Epidermal melanocyte (primary cell): ENCODE results near the gene PRPF8.
"Not testable (repeated sequence)": the region's sequence is repeated elsewhere in the genome, so short reads cannot be mapped to it uniquely, and the experiment has no call there.

Experiments
- DNase-seq: peaks from one replicate; pipeline ENCODE4 v3.0.0; 2011; ENCODE audit warnings: low spot score; ENCODE audit not compliant: insufficient read length

The PRPF8 gene

GRCh38 chr17:1684378-1685189, at the start of gene PRPF8:
TSS of gene PRPF8 (minus strand) at chr17:1684867. CDS start at chr17:1684571, 296 bp downstream.
- DNase-seq = peak; percentile 100

- no peak for DNase-seq
Measured at GRCh38 chr17:1733759-1734158, 49.1 kb upstream of the PRPF8 start.

GRCh38 chr17:1732833-1733321, 48.2 kb upstream of the PRPF8 start:
- no peak for DNase-seq

GRCh38 chr17:1732241-1732832, 47.7 kb upstream of the PRPF8 start:
- no peak for DNase-seq

GRCh38 chr17:1731194-1731506, 46.5 kb upstream of the PRPF8 start:
- no peak for DNase-seq

GRCh38 chr17:1730326-1731193, 45.9 kb upstream of the PRPF8 start:
- DNase-seq = no peak

GRCh38 chr17:1729966-1730325, 45.3 kb upstream of the PRPF8 start:
- no peak for DNase-seq

GRCh38 chr17:1727876-1728630, 43.4 kb upstream of the PRPF8 start:
- DNase-seq = no peak

GRCh38 chr17:1727258-1727789, 42.7 kb upstream of the PRPF8 start:
- no peak for DNase-seq

GRCh38 chr17:1726626-1727257, 42.1 kb upstream of the PRPF8 start:
- DNase-seq = no peak

GRCh38 chr17:1725642-1726511, 41.2 kb upstream of the PRPF8 start:
- no peak for DNase-seq

GRCh38 chr17:1724869-1725641, 40.4 kb upstream of the PRPF8 start:
- no peak for DNase-seq

GRCh38 chr17:1724351-1724868, 39.7 kb upstream of the PRPF8 start, which contains the start of gene WDR81:
TSS of gene WDR81 (plus strand) at chr17:1724704. CDS start at chr17:1724960, 256 bp downstream.
- DNase-seq = peak; percentile 88

GRCh38 chr17:1722022-1722421, 37.4 kb upstream of the PRPF8 start:
- not testable (repeated sequence) for DNase-seq

GRCh38 chr17:1720856-1721386, 36.3 kb upstream of the PRPF8 start:
- DNase-seq = no peak

GRCh38 chr17:1718362-1719165, 33.9 kb upstream of the PRPF8 start:
- DNase-seq = no peak

GRCh38 chr17:1716912-1717695, 32.4 kb upstream of the PRPF8 start:
- peak; percentile 99 for DNase-seq
